GM21619 (cell line): ENCODE measurements around the gene EPHA5.

Experiments used
- ATAC-seq: cut with Tn5 transposase; IDR thresholded peaks from one replicate; pipeline ENCODE4 v1.9.1; 2021; ENCODE audit not compliant: unreplicated experiment

Gene EPHA5

DNA sequence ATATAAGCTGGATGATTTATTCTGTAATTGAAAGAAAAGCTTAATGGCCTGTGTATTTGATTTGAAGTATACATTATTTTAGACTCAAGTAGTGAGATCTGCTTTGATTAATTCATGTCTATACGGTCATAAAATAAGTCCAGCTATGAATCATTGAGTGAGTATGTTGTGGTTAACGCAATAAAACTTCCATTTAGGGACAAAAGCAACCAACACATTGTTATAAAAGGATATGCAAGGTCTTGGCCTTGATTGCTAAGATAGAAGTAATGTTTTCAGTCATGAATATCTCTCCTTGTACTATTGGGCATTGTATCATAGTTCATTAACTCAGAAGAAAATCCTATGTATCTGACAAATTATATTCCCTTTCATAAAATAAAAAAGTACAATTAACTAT, 162.1 kb downstream of the EPHA5 start:
- ATAC-seq: no peak

DNA sequence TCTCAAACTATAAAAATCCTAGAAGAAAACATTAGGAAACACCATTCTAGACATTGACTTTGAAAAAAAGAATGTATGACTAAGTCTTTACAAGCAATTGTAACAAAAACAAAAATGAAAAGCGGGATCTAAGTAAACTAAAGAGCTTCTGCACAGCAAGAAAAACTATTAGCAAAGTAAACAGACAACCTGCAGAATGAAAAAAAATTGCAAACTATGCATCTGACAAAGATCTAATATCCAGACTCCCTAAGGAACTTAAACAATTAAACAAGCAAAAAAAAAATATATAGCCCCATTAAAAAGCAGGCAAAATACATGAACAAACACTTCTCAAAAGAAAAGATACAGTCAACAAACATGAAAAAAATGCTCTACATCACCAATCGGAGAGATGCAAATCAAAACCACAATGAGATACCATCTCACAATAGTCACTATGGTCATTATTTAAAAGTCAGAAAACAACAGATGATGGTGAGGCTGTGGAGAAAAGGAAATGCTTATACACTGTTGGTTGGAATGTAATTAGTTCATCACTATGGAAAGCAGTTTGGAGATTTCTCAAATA, 168.1 kb downstream of the EPHA5 start:
- ATAC-seq: no peak

DNA sequence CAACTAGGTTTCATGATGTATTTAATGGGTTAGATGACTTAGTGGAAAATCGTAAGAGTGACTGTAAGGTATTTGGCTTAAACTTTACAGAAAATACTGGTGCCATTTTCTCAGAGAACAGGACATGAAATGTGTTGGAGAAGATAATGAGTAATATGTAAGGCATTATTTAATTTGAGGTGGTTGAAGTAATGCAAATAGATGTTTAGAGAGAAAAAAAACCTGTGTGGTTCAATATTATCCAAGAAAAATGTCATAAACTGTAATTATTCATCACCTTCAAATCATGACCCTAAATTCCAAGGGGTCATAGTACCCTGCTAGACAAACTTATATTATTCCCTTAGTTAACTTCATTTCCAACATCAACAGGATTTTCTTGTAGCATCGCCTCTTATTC, 171.7 kb downstream of the EPHA5 start:
- ATAC-seq: no peak

DNA sequence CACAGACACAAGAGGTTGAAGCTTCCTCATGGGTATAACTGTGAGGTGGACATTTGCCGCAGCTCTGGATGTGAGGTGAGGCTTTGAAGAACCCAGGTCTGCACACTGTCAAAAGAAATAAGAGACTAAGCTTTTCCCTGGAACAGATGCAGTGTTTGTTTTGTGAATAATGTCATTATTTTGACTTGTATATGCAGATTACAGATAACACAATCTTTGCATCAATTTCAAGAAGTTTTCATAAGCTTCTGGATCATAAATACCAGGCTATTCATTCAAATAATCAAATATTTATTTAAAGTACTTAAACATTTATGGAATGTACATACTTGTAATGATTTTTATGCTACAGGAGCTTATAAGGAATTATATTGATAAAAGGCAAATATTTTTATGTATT, 174.8 kb downstream of the EPHA5 start:
- no peak for ATAC-seq

DNA sequence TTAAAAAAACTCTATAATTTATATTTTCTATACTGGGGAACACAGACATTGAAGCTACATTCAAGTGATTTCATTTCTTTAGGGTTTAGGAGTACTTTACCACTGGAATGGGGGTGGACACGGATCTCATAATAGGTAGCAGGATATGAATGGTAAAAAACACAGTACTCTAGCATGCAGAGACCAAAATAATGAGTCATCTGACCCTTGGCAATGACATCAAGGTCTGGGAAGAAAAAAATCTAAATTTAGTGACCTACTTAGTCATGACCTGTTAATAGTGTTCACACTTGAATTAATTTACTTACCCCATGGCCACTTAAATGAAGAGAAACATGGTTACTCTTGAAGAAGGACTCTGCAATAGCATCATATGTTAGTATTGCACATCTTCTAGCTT, 187.9 kb downstream of the EPHA5 start:
- ATAC-seq: no peak

DNA sequence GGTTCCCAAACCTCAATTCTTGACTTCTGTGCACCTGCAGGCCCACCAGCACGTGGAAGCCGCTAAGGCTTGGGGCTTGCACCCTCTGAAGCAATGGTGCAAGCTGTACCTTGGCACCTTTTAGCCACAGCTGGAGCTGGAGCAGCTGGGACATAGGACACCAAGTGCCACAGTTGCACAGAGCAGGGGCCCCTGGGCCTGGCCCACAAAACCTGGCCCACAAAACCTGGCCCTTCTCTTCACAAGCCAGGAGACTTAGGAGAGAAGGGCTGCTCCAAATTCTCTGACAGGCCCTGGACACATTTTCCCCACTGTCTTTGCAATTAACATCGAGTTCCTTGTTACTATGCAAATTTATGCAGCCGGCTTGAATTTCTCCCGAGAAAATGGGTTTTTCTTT, 197.8 kb downstream of the EPHA5 start:
- no peak for ATAC-seq

DNA sequence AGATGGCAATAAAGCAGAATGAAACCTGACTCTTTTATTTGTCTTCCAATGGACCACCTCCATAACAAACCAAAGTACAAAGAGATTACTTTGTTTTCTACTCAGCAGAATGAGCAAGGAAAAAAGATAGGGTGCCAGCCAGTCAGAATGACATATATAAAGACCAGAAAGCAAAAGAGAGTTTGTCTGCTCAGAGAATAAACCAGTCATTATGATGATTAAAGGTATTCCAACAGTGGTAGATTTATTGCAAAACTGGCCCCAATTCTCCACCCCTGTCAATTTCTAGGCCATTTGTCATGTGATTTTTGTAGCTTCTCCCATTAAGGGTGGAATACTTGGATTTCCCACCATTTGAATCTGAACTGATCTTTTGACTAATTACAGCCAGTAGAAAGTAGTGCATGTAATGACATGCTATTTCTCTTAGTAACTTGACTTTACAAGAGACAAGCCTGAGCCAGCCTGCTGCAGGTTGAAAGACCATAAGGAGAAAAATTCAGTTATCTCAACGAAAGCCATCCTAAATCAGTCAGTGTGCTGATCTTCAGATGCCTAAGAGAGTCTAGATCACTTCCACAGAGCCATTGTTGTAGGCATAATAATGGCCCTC, 203.1 kb downstream of the EPHA5 start:
- no peak for ATAC-seq

DNA sequence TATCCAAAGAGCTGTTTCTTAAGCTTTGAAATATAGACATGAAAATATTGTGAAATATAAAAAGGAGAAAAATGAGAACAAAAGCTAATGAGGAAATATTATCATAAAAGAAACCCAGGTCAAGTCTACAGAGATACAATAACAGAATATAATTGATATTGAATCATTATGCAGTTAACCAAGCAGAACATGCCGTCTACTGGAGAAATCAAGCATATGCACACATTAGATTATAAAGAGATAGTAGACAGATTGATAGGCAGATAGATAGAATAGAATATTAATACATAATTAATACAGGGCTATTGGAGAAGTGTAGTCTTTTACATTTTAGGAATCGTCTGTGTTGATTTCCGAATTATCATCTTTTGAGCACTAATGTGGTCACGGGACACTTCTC, 208.5 kb downstream of the EPHA5 start:
- no peak for ATAC-seq

DNA sequence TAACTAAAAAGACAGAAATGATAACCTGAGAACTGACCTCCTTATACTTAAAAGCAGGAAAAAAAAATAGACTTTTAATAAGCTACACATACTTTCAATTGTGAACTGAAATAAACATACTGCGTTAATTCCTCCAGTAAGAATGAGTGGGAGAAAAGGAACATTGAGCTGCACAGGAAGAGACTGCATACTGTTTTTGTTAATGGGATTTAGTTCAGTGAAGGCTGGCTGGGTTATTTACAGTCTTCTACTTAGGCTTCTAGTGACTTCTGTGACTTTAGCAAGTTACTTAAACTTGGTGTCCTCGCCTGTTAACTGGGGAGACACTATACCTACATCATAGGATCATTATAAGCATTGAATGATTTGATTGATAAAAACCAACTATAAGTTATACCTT, 213.3 kb downstream of the EPHA5 start:
- ATAC-seq: no peak

DNA sequence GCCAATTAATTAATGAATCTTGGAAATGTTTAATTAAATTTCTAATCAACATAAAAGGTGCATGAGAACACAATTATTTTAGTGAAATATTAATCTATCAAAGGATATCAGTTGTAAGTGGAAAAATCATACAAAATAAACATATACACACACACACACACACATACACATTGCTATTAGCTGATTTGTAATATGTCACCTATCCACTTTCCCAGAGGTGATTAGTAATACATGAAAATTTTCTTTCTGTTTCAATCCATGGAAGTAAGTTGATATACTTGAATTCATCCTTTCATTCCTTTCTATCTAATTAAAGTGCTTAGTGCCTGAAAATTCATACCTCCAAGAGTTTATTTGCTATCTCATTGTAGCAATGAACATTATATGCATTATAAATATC, 213.7 kb downstream of the EPHA5 start:
- ATAC-seq: no peak

DNA sequence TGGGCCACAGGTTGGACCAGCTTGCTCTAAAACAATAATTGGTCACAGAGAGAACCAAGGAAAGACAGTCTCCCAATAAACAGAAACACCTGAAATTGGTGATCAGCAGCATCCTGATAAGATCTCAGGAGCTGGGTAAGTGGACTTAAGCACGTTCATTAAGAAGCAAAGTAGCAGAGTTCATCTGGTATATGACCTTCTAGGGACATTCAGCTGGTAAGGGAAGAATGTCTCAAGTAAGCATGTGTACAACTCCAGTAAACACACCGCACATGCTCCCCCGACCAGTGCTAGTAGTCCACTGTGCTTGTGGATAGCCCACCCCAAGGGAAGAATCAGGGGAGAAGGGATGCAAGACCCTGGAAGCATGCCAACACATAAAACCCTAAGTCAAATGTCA, 216.9 kb downstream of the EPHA5 start:
- ATAC-seq: no peak

DNA sequence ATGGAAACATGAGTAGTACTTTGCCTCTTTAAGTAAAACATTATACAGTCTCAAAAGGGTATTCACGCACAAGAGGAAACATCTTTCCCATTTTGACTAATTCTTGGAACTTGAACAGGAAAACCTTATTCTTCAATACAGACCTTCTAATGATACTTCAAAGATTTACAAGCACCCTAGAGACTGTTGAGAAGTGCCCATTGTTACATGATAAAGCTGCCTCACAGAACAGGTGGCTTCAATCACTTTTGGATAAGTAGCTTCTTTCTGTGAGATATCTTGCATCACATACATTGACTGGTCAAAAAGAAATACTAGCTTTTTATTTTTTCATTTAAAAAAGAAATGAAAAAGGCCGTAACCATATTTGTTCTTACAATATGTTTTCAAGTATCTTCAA, 219.4 kb downstream of the EPHA5 start:
- no peak for ATAC-seq

DNA sequence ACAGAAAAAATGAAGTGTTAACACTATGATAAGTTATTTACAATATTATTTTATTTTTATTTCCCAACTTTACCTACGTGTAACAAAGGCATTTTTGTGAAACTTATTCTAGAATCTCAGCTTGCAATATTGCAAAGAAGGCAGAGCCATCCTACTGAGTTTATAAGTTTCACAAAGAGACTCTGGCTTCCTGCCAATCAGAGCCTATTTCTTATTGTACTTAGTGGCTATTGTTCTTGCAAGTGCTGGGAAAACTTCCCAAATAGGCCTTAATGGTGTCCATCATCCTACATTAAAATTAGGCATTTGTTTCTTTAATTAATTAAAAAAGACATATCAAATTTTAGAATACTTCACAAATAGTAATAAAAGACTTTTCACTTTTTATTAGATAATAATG, 233.2 kb downstream of the EPHA5 start:
- ATAC-seq: no peak

DNA sequence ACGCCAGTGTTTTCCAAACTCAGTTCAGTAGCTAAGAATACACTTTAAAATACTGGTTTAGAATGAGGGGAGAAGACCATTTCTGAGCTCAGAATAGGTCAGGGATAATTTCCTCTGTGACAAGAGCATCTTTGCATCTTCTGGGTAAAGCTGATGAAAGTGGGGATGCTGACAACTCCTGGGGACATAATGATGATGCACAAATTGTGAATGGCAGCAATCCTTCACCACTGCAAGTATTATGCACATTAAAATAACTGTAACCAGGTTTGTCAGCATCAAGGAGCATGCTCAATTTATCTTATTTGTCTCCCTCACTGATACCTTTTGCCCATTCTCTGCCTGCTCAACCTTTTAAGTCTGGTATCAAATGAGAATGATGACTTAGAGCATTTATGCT, 248.2 kb downstream of the EPHA5 start:
- no peak for ATAC-seq

DNA sequence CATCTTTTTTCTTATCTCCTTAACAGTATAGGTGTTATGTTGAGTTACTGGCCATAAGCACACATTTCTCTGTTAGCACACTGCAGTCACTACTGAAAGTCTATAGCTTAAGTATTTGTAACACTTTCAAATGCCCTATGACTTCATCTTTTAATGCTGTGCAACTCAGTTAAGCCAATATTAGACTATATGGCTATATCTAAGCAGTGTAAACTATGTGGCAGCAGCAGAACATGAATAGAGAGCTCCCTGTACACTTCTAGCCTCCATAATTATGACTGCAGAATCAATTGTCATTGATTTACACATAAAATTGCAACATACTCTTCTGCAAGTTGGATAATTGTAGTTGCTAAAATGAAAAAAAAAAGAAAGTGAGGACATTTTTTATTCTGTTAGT, 250.3 kb downstream of the EPHA5 start:
- no peak for ATAC-seq

DNA sequence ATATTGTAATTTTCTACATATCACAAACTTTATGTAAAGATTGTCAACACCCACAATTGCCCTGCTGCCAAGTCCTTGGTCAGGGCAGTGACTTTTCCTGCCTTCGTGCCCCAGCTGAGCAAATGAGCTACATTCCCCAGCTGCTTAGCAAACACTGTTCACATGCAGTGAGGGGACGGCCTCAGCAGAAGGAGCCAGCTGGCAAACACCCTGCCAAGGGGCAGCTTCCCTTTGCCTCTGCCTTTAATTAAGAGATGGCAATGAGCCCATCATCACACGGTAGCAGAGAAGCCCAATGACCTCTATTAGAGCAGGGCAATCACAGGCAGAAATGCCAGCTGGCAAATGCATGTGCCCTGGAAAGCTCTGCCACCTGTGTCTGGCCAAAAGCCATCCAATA, 253.4 kb downstream of the EPHA5 start:
- no peak for ATAC-seq

DNA sequence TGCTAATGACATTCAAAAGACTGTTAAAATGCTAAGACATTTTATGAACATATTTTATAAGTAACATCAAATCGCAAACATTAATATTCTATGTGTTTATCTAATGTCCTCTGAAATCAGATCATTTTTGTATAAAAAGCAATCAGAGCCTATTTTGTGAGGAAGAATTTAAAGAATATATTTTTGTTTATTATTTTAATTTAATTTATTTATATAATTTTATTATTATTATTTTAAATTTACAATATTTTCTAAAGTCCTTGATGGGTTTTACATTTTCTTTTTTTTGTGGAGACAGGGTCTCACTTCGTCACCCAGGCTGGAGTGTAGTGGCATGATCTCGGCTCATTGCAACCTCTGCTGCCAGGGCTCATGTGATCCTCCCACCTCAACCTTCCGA, 262.8 kb downstream of the EPHA5 start:
- ATAC-seq: no peak

DNA sequence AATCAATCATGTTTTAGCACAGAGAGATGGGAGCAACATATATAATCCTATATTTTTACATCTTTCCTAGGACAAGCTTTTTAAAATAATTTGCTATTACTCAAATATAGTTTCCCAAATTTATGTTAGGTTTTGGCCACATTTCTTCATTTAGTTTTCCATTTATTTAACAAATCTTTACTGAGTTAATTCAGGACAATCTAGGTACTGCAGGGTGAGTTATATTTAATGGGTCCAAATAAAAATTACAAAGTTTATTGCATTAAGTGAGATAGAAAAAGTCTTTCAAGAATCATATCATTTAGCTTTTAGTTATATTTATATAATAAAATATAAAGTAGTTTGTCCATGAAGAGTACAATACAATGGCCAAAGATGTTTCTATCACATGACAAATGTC, 269.2 kb downstream of the EPHA5 start:
- ATAC-seq: no peak

DNA sequence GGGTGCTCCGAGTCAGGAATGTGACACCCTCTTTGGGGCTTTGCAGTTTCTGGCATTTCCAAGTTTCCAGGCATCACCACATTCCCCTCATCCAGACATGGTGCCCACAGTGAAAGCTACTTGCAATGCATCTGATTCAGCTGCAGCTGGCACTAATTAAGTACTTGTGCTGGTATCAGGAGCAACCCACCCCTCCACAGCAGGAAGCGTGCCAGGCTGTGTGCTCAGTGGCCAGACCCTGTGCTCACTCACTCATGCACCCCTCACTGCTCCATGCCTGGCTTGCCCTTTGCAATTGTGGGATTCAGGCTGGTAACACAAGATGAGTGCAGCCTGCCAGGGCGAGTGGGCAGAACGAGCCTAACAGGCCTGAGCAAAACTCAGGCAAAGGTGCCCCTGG, 271.2 kb downstream of the EPHA5 start:
- ATAC-seq: no peak

DNA sequence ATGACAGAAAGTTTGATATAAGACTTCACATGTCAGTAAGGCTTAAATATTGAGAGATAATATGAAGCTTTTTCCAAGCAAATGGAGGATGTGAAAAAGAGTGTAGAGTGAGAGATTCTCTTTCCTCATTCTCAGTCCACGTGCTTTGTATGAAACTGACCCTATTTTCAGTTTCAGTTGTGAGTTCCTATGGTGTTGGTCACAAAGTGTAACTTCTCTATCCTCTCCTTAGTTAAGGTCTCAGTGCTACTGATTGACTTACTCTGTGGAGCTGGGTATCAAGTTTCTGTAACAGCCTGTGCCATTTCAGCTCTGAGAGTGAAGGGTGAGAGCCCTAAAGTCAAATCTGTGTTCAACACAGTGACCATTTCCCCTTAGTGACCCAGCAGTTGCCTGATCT, 277.2 kb downstream of the EPHA5 start:
- no peak for ATAC-seq

DNA sequence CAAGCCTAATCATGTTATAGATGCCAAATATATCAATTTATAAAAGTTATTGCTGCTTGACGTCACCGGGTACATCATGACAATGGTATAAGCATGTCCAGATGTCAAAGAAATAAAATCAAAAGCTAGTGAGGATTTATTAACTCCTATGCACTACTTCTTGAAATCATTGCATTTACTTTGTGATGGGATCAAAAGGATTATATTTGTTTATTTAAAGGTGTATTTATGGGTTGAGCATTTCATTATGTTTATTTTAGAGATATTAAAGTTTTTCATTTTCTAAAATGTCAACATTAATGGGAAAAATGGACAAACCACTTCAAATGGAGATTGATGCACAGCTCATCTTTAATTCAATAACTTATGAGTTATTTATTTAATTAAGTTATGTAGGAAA, 277.8 kb downstream of the EPHA5 start:
- no peak for ATAC-seq

DNA sequence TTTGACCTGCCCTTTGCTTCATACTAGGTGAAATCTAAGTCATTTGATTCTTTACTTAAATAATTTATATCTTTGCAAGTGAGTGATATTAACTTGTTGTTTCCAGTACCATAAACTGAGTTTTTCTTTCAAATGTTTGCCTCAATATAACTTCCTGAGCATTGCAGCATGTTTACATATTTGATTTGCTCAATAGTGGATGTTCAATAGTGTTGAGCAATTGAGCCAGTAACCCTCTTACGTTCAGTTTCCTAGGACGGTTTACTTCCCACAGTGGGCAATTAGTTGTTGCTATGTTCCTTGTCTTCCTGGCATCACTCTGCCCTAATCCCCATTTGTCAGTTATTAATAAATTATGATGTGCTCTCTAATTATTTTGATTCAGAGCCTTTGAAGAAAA, 278.5 kb downstream of the EPHA5 start:
- ATAC-seq: no peak

DNA sequence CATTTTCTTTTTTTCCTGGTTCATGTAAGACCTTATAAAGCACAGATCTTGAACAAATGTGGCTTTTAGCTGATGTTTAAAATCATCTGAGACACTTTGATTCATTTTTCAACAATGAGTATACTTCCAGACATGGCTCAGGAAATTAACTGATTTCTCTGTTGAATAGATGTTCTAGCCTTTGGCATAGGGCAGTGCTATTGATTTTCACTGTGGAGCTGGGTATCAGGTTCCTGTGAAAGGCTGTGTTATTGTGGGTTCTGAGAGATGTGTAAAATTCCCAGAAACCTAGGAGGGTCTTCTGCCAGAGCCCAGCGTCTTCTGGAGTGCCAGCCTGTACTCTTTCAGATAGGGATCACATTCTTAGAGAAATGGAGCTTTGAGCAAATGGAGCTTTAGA, 278.9 kb downstream of the EPHA5 start:
- no peak for ATAC-seq
